Brain microvascular endothelial cell (primary cell): Measurements from ENCODE around the gene KLHL14.

Source experiments
- DNase-seq: peaks from one replicate; pipeline ENCODE4 v3.0.0-alpha.2; 2020
- H3K27ac ChIP-seq: fragments of 250-450 bp; sonication (Bioruptor Pico); 2 replicates; pipeline ENCODE4 v1.5.1; 2020; ENCODE audit warnings: mild to moderate bottlenecking, moderate library complexity
- H3K27me3 ChIP-seq: fragments of 250-450 bp; sonication (Bioruptor Pico); replicated peaks from 2 replicates; pipeline ENCODE4 v1.5.1; 2020; ENCODE audit warnings: mild to moderate bottlenecking
- H3K36me3 ChIP-seq: fragments of 250-450 bp; sonication (Bioruptor Pico); replicated peaks from 2 replicates; pipeline ENCODE4 v1.5.1; 2020; ENCODE audit warnings: mild to moderate bottlenecking
- H3K4me3 ChIP-seq: 2 replicates; pipeline ENCODE4 v1.5.1; 2011; ENCODE audit warnings: low read depth, mild to moderate bottlenecking, control low read depth, low read length, moderate library complexity
- in situ Hi-C: cut with HindIII; loops from 2 replicates; pipeline ENCODE4 v1.10.0; 2017; ENCODE audit warnings: low sequenced_read_pairs, low pct_ligation_motif_present
- TF ChIP-seq, protein P1 (sequence below): IDR thresholded peaks from 2 replicates; pipeline ENCODE4 v1.5.1; 2011; ENCODE audit warnings: low read depth, mild to moderate bottlenecking, moderate library complexity, low read length, control low read depth, inconsistent platforms; ENCODE audit errors: missing control alignments

The KLHL14 gene, protein sequence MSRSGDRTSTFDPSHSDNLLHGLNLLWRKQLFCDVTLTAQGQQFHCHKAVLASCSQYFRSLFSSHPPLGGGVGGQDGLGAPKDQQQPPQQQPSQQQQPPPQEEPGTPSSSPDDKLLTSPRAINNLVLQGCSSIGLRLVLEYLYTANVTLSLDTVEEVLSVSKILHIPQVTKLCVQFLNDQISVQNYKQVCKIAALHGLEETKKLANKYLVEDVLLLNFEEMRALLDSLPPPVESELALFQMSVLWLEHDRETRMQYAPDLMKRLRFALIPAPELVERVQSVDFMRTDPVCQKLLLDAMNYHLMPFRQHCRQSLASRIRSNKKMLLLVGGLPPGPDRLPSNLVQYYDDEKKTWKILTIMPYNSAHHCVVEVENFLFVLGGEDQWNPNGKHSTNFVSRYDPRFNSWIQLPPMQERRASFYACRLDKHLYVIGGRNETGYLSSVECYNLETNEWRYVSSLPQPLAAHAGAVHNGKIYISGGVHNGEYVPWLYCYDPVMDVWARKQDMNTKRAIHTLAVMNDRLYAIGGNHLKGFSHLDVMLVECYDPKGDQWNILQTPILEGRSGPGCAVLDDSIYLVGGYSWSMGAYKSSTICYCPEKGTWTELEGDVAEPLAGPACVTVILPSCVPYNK

DNA sequence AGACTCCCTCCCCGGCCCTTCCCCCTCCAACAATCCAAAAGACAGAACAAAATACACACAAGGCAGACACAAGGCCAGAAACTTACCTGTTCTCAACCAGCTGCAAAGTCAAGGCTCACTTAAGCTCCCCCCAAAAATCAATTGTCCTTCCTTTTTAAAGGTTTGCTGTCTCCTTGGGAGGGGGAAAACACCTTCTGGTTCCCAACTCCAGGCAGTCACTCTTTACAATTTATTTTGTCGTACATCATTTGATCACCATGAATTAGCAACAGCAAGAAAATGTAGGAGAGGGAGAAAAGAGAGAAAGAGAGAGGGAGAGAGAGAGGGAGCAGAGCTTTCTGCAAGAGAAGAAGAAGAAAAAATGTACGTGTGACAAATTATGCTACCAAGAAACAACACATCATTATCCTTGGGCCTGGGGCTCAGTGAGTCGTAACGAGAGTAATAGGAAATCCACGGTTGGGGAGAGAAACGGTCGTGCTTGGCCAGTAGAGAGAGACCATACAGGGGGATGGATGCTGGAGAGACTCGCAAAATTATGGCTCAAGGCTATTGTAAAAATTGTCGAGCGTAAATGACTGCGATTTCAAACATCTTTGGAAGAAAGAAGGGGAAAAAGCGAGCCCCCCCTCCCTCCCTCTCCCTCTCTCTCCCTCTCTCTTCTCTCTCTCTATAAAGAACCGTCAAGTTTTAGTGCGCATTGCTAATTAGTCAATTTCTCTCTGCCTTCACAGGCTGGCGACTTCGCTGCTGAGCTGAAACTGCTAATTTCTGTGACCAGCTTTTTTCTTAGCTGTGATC lies at the start of gene KLHL14:
KLHL14 (minus strand) TSS at position 443 of the 801 bp plus-strand sequence. CDS start 2,432 bp downstream, outside the sequence.
- Histone ChIP-seq H3K27ac (no peak within 1 kb of the TSS), H3K36me3 (no peaks in the 10 kb centered on the region), H3K4me3 (peak within 1 kb of the TSS; percentile 48), H3K27me3 (peaks cover 24% of the 10 kb centered on the region)
- no peak for DNase-seq
- TF ChIP-seq, protein P1, sequence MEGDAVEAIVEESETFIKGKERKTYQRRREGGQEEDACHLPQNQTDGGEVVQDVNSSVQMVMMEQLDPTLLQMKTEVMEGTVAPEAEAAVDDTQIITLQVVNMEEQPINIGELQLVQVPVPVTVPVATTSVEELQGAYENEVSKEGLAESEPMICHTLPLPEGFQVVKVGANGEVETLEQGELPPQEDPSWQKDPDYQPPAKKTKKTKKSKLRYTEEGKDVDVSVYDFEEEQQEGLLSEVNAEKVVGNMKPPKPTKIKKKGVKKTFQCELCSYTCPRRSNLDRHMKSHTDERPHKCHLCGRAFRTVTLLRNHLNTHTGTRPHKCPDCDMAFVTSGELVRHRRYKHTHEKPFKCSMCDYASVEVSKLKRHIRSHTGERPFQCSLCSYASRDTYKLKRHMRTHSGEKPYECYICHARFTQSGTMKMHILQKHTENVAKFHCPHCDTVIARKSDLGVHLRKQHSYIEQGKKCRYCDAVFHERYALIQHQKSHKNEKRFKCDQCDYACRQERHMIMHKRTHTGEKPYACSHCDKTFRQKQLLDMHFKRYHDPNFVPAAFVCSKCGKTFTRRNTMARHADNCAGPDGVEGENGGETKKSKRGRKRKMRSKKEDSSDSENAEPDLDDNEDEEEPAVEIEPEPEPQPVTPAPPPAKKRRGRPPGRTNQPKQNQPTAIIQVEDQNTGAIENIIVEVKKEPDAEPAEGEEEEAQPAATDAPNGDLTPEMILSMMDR: no peak
- in situ Hi-C loops: no loop called here

- H3K27me3 ChIP-seq: no peaks in the 10 kb centered on the region
- H3K4me3 ChIP-seq: no peak overlapping the region
- TF ChIP-seq, protein P1: no peak
- in situ Hi-C loops: no loop called here
- no peak for DNase-seq
- no peak overlapping the region for H3K27ac ChIP-seq
- no peaks in the 10 kb centered on the region for H3K36me3 ChIP-seq
These were observed 49.4 kb upstream of the KLHL14 start for GRCh38 chr18:32822197-32822596.

DNA sequence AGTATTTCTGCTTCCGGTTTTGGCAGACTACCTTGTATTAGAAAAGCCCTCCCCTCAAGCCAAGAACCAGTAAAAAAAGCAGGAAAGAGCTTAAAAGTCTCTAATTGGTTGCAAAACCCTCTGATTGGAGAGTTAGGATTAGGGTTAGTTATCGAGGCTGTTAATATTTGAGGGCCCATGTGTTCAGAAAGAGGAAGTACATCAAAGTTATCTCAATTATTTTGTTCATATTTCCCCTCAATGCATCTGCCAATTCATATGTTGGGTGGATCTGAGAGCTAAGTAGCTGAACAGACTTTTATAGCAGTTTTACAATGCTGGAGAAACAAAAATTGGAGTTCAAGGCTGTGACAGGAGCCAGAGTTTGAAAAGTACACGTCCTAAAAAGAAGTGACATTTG lies 43.1 kb upstream of the KLHL14 start:
- DNase-seq: no peak
- Histone ChIP-seq H3K27ac (no peak overlapping the region), H3K4me3 (no peak overlapping the region), H3K27me3 (no peaks in the 10 kb centered on the region), H3K36me3 (no peaks in the 10 kb centered on the region)
- TF ChIP-seq, protein P1: no peak
- in situ Hi-C loops: no loop called here

- in situ Hi-C loops: no loop called here
- Histone ChIP-seq H3K36me3 (no peaks in the 10 kb centered on the region), H3K27me3 (no peaks in the 10 kb centered on the region), H3K27ac (no peak overlapping the region), H3K4me3 (no peak overlapping the region)
- TF ChIP-seq, protein P1: no peak
- DNase-seq: no peak
These were observed 39.5 kb upstream of the KLHL14 start for GRCh38 chr18:32812342-32812741.

GRCh38 chr18:32810314-32810713 lies 37.5 kb upstream of the KLHL14 start:
- no peaks in the 10 kb centered on the region for H3K36me3 ChIP-seq
- TF ChIP-seq, protein P1: no peak
- in situ Hi-C loops: no loop called here
- DNase-seq: no peak
- H3K27me3 ChIP-seq: no peaks in the 10 kb centered on the region
- H3K27ac ChIP-seq: no peak overlapping the region
- H3K4me3 ChIP-seq: no peak overlapping the region
